ENCODE measurements around the gene RARA. TPM values are rescaled to one million over a fixed set of nuclear protein-coding genes. Genes with fewer than 3 reads are reported as not detected.
A peak's percentile ranks its signal among the peaks of the same experiment; 100 is the strongest.

RARA gene
- total and polyA plus RNA-seq, 8 donors = 6.8 to 19.7 (median 11.6) TPM

DNA sequence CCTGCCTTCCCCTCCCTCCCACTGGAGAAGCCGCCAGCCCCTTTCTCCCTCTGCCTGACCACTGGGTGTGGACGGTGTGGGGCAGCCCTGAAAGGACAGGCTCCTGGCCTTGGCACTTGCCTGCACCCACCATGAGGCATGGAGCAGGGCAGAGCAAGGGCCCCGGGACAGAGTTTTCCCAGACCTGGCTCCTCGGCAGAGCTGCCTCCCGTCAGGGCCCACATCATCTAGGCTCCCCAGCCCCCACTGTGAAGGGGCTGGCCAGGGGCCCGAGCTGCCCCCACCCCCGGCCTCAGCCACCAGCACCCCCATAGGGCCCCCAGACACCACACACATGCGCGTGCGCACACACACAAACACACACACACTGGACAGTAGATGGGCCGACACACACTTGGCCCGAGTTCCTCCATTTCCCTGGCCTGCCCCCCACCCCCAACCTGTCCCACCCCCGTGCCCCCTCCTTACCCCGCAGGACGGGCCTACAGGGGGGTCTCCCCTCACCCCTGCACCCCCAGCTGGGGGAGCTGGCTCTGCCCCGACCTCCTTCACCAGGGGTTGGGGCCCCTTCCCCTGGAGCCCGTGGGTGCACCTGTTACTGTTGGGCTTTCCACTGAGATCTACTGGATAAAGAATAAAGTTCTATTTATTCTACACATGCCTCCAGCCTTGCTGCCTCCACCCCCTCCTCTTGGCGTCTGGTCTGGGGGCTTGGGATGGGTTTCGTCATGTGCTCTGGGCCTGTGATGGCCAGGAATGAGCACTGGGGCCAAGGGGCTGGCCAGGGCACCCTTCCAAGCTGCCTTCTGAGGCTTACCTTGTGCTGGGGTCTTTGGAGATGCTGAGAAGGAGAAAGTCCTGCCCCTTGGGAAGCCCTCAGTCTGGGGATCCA is 48.3 kb downstream of the RARA start:
- 61 to 62% methylated on average over 14 to 19 of the region's 19 CpGs for WGBS, 2 donors
- H3K27me3 ChIP-seq = no peaks in the 10 kb centered on the region
- no peak overlapping the region for H3K4me3 ChIP-seq
- FAIRE-seq (no peak), DNase-seq (peak in 2 of 6 donors; percentile 43 to 66), ATAC-seq (no peak)
- TF ChIP-seq, protein P1, sequence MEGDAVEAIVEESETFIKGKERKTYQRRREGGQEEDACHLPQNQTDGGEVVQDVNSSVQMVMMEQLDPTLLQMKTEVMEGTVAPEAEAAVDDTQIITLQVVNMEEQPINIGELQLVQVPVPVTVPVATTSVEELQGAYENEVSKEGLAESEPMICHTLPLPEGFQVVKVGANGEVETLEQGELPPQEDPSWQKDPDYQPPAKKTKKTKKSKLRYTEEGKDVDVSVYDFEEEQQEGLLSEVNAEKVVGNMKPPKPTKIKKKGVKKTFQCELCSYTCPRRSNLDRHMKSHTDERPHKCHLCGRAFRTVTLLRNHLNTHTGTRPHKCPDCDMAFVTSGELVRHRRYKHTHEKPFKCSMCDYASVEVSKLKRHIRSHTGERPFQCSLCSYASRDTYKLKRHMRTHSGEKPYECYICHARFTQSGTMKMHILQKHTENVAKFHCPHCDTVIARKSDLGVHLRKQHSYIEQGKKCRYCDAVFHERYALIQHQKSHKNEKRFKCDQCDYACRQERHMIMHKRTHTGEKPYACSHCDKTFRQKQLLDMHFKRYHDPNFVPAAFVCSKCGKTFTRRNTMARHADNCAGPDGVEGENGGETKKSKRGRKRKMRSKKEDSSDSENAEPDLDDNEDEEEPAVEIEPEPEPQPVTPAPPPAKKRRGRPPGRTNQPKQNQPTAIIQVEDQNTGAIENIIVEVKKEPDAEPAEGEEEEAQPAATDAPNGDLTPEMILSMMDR (IDR thresholded peaks at IDR 0.05) = no peak
- no peaks in the 10 kb centered on the region for H3K9me3 ChIP-seq
- intact Hi-C loops (cut with DNase I) = no loop called here
- H3K36me3 ChIP-seq = peaks cover 0 to 5% (median 2%) of the 10 kb centered on the region in 3 donors
- peaks cover 0 to 3% (median 0%) of the 10 kb centered on the region in 3 donors for H3K4me1 ChIP-seq
- H3K27ac ChIP-seq = no peak overlapping the region

DNA sequence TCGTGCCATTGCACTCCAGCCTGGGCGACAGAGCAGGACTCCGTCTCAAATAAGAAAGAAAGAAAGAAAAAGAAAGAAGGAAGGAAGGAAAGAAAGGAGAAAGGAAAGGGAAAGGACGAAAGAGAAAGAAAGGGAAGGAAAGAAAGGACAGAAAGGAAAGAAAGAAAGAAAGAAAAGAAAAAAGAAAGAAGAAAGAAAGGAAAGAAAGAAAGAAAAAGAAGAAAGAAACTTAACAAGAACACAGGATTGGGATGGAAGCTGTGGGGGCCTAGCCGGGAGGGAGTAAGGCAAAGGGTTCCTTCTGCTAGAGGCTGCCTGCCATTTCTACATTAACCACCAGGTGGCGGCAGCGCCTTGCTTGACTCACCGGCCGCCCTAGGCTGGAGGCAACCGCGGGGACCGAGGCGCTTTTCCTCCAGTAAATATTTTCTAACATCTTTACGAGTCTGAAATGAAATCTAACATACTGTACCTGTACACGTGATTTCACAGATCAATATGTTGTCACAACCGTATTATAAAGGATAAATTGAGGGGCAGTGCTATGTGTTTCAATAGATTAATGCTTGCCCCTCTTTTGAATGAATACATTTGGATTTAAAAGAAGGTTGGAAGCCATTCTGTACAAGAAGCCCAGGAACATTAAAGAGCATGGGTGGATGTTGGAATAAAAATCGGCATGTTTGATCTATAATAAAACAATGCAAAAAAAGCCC is 49.5 kb downstream of the RARA start:
- H3K4me1 ChIP-seq = peaks cover 0 to 3% (median 0%) of the 10 kb centered on the region in 3 donors
- no peaks in the 10 kb centered on the region for H3K36me3 ChIP-seq
- no peak overlapping the region for H3K27ac ChIP-seq
- intact Hi-C loops (cut with DNase I) = no loop called here
- WGBS, 2 donors = 9% methylated on average over 17 of the region's 17 CpGs
- H3K27me3 ChIP-seq = no peaks in the 10 kb centered on the region
- TF ChIP-seq, protein P1 (IDR thresholded peaks at IDR 0.05) = peak; percentile 87 to 98 (median 96)
- FAIRE-seq = peak; percentile 83
- no peaks in the 10 kb centered on the region for H3K9me3 ChIP-seq
- ATAC-seq = peak; percentile 66 to 82 (median 76)
- peak overlapping the region in 1 of 4 donors; percentile 12 for H3K4me3 ChIP-seq
- peak; percentile 73 to 98 (median 88) for DNase-seq

DNA sequence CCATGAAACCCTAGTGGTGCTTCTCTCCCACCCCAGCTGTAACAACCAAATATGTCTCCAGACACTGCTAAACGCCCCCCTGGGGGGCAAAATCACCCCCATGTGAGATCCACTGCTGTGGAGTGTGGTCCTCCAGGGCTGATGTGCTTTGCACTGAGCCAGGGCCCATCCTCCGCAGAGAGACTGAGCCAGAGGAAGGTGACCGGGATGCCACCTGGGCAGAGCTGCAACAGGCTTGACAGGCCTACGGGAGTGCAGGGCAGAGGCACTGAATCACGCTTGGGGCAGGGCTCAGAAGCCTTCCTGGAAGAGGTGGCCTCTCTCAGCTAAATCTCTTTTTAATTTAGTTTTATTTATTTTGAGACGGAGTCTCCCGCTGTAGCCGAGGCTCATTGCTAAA is 51.1 kb downstream of the RARA start:
- intact Hi-C loops (cut with DNase I) = loop anchor here in 2 of 3 donors (10.0 kb wide), 2 partner anchors 55 to 195 kb away; partner anchors contain the start of gene TOP2A (in 1 of the 2)
- H3K27ac ChIP-seq = no peak overlapping the region
- no peaks in the 10 kb centered on the region for H3K9me3 ChIP-seq
- no peak for ATAC-seq
- 76 to 81% methylated on average over 8 of the region's 8 CpGs for WGBS, 2 donors
- peaks cover 0 to 7% (median 0%) of the 10 kb centered on the region in 3 donors for H3K4me1 ChIP-seq
- FAIRE-seq = no peak
- TF ChIP-seq, protein P1 (IDR thresholded peaks at IDR 0.05) = no peak
- no peaks in the 10 kb centered on the region for H3K27me3 ChIP-seq
- DNase-seq = no peak
- H3K36me3 ChIP-seq = no peaks in the 10 kb centered on the region
- no peak overlapping the region for H3K4me3 ChIP-seq

DNA sequence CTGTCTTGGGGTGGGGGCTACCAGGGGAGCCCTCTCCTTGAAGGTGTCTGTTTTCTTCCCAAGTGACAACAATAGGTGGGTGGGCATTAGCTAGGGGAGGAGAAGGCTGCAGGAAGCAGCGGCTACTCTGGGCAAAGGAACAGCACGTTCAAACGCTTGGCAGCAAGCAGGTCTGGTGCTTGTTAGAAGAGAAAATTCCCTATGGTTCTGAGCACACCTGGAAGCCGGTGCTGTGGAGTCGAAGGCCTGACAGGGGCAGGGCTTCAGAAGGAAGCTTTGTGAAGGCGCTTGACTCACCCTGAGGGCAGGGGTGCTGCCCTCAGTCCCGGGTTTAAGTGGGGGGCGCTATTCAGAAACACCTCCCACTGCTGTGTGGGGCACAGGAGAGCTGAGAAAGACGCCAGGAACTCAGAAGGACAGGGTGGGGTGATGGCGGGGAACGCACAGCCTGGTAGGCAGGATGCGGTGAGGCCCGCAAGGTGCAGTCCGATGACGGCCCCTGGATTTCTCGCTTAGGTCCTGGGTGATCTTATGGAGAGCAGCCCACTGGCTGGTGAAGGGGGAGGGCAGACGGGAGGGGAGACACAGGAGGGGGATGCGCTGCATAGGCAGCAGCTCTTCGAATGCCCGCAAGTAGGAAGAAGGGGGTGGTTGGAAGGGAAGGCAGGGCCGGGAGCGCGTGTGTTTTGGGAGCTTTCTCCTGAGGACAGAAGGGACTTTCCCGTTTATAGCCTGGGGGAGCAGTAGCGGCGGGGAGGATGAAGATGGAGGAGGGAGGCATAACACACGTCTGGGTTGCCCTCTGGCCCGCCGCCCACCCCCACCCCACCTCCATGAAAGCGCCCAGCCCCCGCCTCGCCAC is 52.3 kb downstream of the RARA start:
- Histone ChIP-seq H3K27me3 (no peaks in the 10 kb centered on the region), H3K36me3 (no peaks in the 10 kb centered on the region), H3K27ac (no peak overlapping the region), H3K4me3 (no peak overlapping the region), H3K9me3 (no peaks in the 10 kb centered on the region), H3K4me1 (peaks cover 0 to 7% (median 0%) of the 10 kb centered on the region in 3 donors)
- intact Hi-C loops (cut with DNase I) = loop anchor here in 2 of 3 donors (10.0 kb wide), 2 partner anchors 54 to 194 kb away; partner anchors contain the start of gene TOP2A (in 1 of the 2)
- ATAC-seq (no peak), FAIRE-seq (no peak), DNase-seq (peak in 1 of 6 donors; percentile 48)
- WGBS, 2 donors = 52 to 56% methylated on average over 32 of the region's 32 CpGs
- TF ChIP-seq, protein P1 (IDR thresholded peaks at IDR 0.05) = no peak

Data from pancreas (tissue), 10 donors.